CD4-positive, CD25-positive, alpha-beta regulatory T cell (primary cell): ENCODE results near the gene PNPO. TPM values are rescaled to one million over a fixed set of nuclear protein-coding genes. Genes with fewer than 3 reads are reported as not detected.

Experiments used
- ATAC-seq, 2 donors: fragments of 150-1000 bp; cut with Tn5 transposase; one replicate each; pipeline ENCODE4 v1.10.0; 2021; ENCODE audit warnings: low read depth in 2 of 2, moderate number of reproducible peaks in 2 of 2, moderate library complexity in 1 of 2
- DNase-seq, 3 donors: peaks; one replicate each; pipeline versions ENCODE4 v3.0.0 to v3.0.0-alpha.2; 2012 to 2022; ENCODE audit warnings: mixed read lengths in 1 of 3
- H3K27ac ChIP-seq: one replicate; pipeline ENCODE4 v1.7.0; 2013; ENCODE audit warnings: mild to moderate bottlenecking, low read length; ENCODE audit not compliant: insufficient read depth, poor library complexity, severe bottlenecking
- H3K27me3 ChIP-seq: one replicate; pipeline ENCODE4 v1.7.0; 2013; ENCODE audit warnings: low read length; ENCODE audit not compliant: control insufficient read depth, insufficient read depth
- H3K36me3 ChIP-seq: one replicate; pipeline ENCODE4 v1.7.0; 2013; ENCODE audit warnings: mild to moderate bottlenecking, low read length, moderate library complexity; ENCODE audit not compliant: control insufficient read depth, insufficient read depth
- H3K4me1 ChIP-seq: 2 replicates; pipeline ENCODE4 v1.7.0; 2013; ENCODE audit warnings: mild to moderate bottlenecking, low read length; ENCODE audit not compliant: insufficient read depth, control insufficient read depth, poor library complexity, severe bottlenecking
- H3K4me3 ChIP-seq: one replicate; pipeline ENCODE4 v1.7.0; 2013; ENCODE audit warnings: low read depth, mild to moderate bottlenecking, low read length, moderate library complexity
- H3K9me3 ChIP-seq, 2 experiments: 1 replicate in 1 of 2; 2 replicates in 1 of 2; pipeline ENCODE4 v1.7.0; 2013; ENCODE audit warnings: low read length in 2 of 2, mild to moderate bottlenecking in 1 of 2, moderate library complexity in 1 of 2; ENCODE audit not compliant: control insufficient read depth in 2 of 2
- H3K27ac Mint-ChIP-seq, 3 donors: one replicate each; pipeline ENCODE4 v1.8.0; 2020 to 2022; ENCODE audit warnings: mild to moderate bottlenecking in 3 of 3, mixed read lengths in 3 of 3, moderate library complexity in 2 of 3
- H3K27me3 Mint-ChIP-seq: one replicate; pipeline ENCODE4 v1.8.0; 2022; ENCODE audit warnings: mild to moderate bottlenecking, mixed read lengths
- H3K36me3 Mint-ChIP-seq: one replicate; pipeline ENCODE4 v1.8.0; 2020; ENCODE audit warnings: mixed read lengths
- H3K4me1 Mint-ChIP-seq, 4 donors: one replicate each; pipeline ENCODE4 v1.8.0; 2020 to 2022; ENCODE audit warnings: mixed read lengths in 4 of 4, mild to moderate bottlenecking in 1 of 4
- H3K4me3 Mint-ChIP-seq, 4 donors: one replicate each; pipeline ENCODE4 v1.8.0; 2020 to 2022; ENCODE audit warnings: mild to moderate bottlenecking in 4 of 4, mixed read lengths in 4 of 4, moderate library complexity in 3 of 4
- H3K9me3 Mint-ChIP-seq, 7 donors: one replicate each; pipeline ENCODE4 v1.8.0; 2020 to 2022; ENCODE audit warnings: mixed read lengths in 7 of 7, mild to moderate bottlenecking in 3 of 7, moderate library complexity in 2 of 7
- polyA plus RNA-seq, 4 donors: library from polyadenylated mRNA; unstranded; fragments of 300-500 nt; fragmentation: Illumina TruSeq; gene quantifications; one replicate each; pipeline ENCODE4 v1.2.3, GENCODE V29; 2021
- total RNA-seq: library from RNA; stranded (reverse); gene quantifications from one replicate; pipeline ENCODE4 v1.2.3, GENCODE V29; 2022

PNPO gene
- total and polyA plus RNA-seq, 5 donors from 2014 or later, result 7.8 to 25.5 (median 18.9) TPM

DNA sequence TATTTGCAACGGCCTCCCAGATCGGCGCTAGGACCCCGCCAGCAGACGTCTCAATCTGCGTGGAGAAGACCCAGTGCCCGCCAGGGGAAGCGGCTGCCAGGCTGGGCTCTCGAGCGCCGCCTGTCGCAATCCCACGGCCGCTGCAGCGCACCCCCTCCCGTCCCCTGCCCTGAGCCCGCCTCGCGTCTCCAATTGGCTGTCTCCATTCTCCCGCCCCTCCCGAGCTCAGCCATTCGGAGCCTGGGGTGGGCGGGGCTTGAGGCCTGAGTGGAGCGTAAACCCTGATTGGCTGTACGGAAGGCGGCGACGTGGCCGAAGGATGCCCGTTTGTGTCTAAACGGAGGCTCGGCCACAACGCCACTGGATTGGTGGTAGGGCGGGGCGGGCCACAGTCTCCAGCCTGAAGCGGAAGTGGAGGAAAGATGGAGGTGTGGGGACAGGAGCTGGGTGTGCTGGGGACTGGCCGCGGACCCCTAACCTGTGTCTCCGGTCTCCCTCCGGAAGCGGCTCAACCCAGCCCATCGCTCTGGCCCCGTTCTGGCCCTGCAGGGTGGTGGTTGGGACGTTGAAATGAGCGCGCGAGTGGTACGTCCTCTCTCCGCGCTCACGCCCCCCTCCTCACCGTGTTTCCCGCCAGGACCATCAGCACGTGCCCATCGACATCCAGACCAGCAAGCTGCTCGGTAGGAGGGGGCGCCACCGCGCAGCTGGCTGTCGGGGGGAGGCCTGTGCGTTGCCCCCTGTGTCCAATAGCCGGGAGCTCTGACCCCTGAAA lies 29.5 kb downstream of the PNPO start, which contains the start of gene CDK5RAP3:
Gene CDK5RAP3, plus strand, starts transcription at position 389 of the 775 bp plus-strand sequence. Its CDS starts 34 bp downstream, at position 423.
- H3K4me1 ChIP-seq, result peaks cover 20% of the 10 kb centered on the region
- H3K36me3 ChIP-seq, result peaks cover 20% of the 10 kb centered on the region
- peak within 1 kb of the TSS; percentile 79 for H3K4me3 ChIP-seq
- Mint-ChIP-seq H3K27me3 (no peaks in the 10 kb centered on the region), H3K4me1 (peaks cover 4 to 38% (median 24%) of the 10 kb centered on the region in 4 donors), H3K36me3 (peaks cover 18% of the 10 kb centered on the region), H3K4me3 (peak within 1 kb of the TSS; percentile 90 to 99 (median 96)), H3K9me3 (peaks cover 0 to 2% (median 0%) of the 10 kb centered on the region in 7 donors), H3K27ac (peak within 1 kb of the TSS; percentile 93 to 97 (median 95))
- no peaks in the 10 kb centered on the region for H3K27me3 ChIP-seq
- ATAC-seq (peak; percentile 97), DNase-seq (peak; percentile 97 to 99 (median 98))
- peak within 1 kb of the TSS; percentile 72 for H3K27ac ChIP-seq
- H3K9me3 ChIP-seq, result no peaks in the 10 kb centered on the region

DNA sequence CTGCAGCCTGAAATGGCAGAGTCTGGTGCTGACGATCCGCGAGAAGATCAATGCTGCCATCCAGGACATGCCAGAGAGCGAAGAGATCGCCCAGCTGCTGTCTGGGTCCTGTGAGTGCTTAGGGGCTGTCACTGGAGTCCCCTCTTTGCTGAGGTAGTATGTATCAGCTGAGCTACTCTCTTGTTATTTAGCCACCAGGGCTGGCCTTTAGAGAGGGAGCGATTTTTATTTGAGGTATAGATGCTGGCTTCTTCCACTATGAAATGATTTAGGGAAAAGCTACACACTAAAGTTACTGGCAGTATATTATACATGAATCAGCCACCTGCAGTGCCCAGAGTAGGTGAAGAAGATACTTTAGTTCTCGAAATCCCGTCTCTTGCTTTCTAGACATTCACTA lies 32.2 kb downstream of the PNPO start:
- H3K4me1 ChIP-seq, result peaks cover 20% of the 10 kb centered on the region
- H3K27me3 ChIP-seq, result no peaks in the 10 kb centered on the region
- Mint-ChIP-seq H3K4me3 (peak overlapping the region; percentile 30 to 87 (median 64)), H3K27me3 (no peaks in the 10 kb centered on the region), H3K9me3 (peaks cover 0 to 2% (median 0%) of the 10 kb centered on the region in 7 donors), H3K36me3 (peaks cover 26% of the 10 kb centered on the region), H3K27ac (no peak overlapping the region), H3K4me1 (peaks cover 4 to 38% (median 25%) of the 10 kb centered on the region in 4 donors)
- H3K27ac ChIP-seq, result no peak overlapping the region
- ATAC-seq (no peak), DNase-seq (no peak)
- no peaks in the 10 kb centered on the region for H3K9me3 ChIP-seq
- no peak overlapping the region for H3K4me3 ChIP-seq
- H3K36me3 ChIP-seq, result peaks cover 34% of the 10 kb centered on the region

DNA sequence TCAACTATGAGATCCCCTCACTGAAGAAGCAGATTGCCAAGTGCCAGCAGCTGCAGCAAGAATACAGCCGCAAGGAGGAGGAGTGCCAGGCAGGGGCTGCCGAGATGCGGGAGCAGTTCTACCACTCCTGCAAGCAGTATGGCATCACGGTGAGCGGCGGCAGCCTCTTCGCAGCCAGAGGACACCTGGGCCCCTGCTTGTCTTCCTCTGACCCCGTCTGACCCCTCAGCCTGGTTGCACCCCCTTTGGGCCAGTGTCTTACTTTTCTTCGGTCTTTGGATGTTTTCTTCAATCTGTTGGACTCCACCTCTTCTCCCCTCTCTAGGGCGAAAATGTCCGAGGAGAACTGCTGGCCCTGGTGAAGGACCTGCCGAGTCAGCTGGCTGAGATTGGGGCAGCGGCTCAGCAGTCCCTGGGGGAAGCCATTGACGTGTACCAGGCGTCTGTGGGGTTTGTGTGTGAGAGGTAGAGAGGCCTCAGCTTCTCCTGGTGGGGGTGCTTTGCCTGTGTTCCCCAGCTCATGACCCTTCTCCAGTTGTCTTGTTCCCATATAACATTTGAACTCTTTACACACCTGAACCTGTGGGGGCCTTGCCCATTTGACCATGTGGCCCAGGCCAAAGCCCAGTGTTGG lies 33.9 kb downstream of the PNPO start:
- H3K27me3 ChIP-seq, result no peaks in the 10 kb centered on the region
- H3K4me3 ChIP-seq, result no peak overlapping the region
- H3K9me3 Mint-ChIP-seq, result peaks cover 0 to 1% (median 0%) of the 10 kb centered on the region in 7 donors
- DNase-seq (no peak), ATAC-seq (no peak)
- H3K36me3 ChIP-seq, result peaks cover 51% of the 10 kb centered on the region
- no peaks in the 10 kb centered on the region for H3K9me3 ChIP-seq
- H3K27ac ChIP-seq, result no peak overlapping the region
- peak overlapping the region in 1 of 4 donors; percentile 8 for H3K4me3 Mint-ChIP-seq
- peaks cover 37% of the 10 kb centered on the region for H3K36me3 Mint-ChIP-seq
- H3K27ac Mint-ChIP-seq, result peak overlapping the region in 1 of 3 donors; percentile 25
- H3K27me3 Mint-ChIP-seq, result no peaks in the 10 kb centered on the region
- peaks cover 16% of the 10 kb centered on the region for H3K4me1 ChIP-seq
- H3K4me1 Mint-ChIP-seq, result peaks cover 3 to 33% (median 25%) of the 10 kb centered on the region in 4 donors

DNA sequence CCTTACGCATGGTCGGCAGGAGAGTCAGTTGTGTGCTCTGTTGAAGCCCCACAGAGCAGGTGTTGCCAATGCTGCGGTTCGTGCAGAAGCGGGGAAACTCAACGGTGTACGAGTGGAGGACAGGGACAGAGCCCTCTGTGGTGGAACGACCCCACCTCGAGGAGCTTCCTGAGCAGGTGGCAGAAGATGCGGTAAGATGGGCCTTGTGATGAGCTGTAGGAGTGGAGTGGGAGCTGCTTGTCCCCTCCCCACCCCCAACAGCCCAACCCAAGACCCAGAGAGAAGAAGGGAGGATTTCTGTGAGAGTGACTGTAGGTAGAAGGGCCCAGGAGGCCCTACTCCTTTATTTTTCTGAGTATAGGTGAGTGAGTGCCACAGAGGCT lies 34.4 kb downstream of the PNPO start:
- ATAC-seq (no peak), DNase-seq (no peak)
- Mint-ChIP-seq H3K27ac (no peak overlapping the region), H3K27me3 (no peaks in the 10 kb centered on the region), H3K36me3 (peaks cover 42% of the 10 kb centered on the region), H3K4me3 (no peak overlapping the region), H3K4me1 (peaks cover 0 to 28% (median 22%) of the 10 kb centered on the region in 4 donors), H3K9me3 (no peaks in the 10 kb centered on the region)
- peaks cover 56% of the 10 kb centered on the region for H3K36me3 ChIP-seq
- H3K27ac ChIP-seq, result no peak overlapping the region
- H3K4me3 ChIP-seq, result no peak overlapping the region
- H3K9me3 ChIP-seq, result no peaks in the 10 kb centered on the region
- H3K4me1 ChIP-seq, result peaks cover 13% of the 10 kb centered on the region
- no peaks in the 10 kb centered on the region for H3K27me3 ChIP-seq

DNA sequence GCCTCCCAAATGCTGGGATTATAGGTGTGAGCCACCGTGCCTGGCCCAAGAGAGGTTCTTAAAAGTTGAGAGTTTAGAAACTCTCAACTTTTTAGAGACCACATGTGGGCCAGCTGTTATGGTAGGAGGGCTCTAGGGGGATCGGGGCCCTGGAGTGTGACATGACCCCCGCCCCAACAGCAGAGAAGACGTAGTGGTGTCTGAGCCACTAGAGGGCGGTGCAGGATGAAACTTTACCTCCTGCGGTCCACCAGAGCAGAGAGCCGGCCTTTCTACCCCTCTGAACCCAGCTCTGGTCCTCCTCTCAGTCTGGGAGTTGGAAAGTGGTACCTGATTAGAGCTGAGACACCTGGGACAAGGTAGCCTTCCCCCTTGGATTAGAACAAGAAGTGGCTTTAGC lies 37.0 kb downstream of the PNPO start:
- ATAC-seq (peak; percentile 38 to 53), DNase-seq (peak; percentile 16 to 64 (median 38))
- H3K36me3 ChIP-seq, result peaks cover 77% of the 10 kb centered on the region
- no peak overlapping the region for H3K4me3 ChIP-seq
- Mint-ChIP-seq H3K36me3 (peaks cover 46% of the 10 kb centered on the region), H3K4me1 (peaks cover 0 to 14% (median 7%) of the 10 kb centered on the region in 4 donors), H3K4me3 (no peak overlapping the region), H3K9me3 (no peaks in the 10 kb centered on the region), H3K27me3 (no peaks in the 10 kb centered on the region), H3K27ac (no peak overlapping the region)
- no peaks in the 10 kb centered on the region for H3K4me1 ChIP-seq
- no peaks in the 10 kb centered on the region for H3K9me3 ChIP-seq
- H3K27ac ChIP-seq, result no peak overlapping the region
- no peaks in the 10 kb centered on the region for H3K27me3 ChIP-seq

DNA sequence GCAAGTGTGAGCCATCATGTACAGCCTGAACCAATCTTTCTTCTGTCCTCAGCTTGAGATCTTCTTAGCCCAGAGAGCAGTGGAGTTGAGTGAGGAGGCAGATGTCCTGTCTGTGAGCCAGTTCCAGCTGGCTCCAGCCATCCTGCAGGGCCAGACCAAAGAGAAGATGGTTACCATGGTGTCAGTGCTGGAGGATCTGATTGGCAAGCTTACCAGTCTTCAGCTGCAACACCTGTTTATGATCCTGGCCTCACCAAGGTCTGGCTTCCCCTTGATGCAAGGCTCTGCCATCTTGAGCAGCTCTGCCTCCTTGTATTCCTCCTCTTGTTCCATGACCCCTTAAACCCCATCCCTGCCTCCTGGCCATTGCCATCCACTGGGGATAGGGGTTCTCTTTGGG lies 39.2 kb downstream of the PNPO start:
- Histone ChIP-seq H3K4me3 (no peak overlapping the region), H3K9me3 (no peaks in the 10 kb centered on the region), H3K27ac (no peak overlapping the region), H3K27me3 (no peaks in the 10 kb centered on the region), H3K36me3 (peaks cover 67% of the 10 kb centered on the region), H3K4me1 (no peaks in the 10 kb centered on the region)
- Mint-ChIP-seq H3K27ac (peak overlapping the region in 1 of 3 donors; percentile 89), H3K27me3 (no peaks in the 10 kb centered on the region), H3K4me3 (no peak overlapping the region), H3K9me3 (no peaks in the 10 kb centered on the region), H3K36me3 (peaks cover 32% of the 10 kb centered on the region), H3K4me1 (peaks cover 0 to 8% (median under 1%) of the 10 kb centered on the region in 4 donors)
- DNase-seq, result no peak
- no peak for ATAC-seq

DNA sequence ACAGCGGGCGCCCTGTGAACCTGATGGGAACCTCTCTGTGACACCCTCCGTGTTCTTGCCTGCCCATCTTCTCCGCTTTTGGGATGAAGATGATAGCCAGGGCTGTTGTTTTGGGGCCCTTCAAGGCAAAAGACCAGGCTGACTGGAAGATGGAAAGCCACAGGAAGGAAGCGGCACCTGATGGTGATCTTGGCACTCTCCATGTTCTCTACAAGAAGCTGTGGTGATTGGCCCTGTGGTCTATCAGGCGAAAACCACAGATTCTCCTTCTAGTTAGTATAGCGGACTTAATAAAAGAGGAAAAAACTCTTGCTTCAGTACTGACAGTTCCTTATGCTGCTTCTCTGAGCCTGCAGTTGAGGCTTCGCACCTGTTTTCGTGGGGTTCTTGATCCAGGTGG lies 40.1 kb downstream of the PNPO start:
- H3K27ac ChIP-seq, result no peak overlapping the region
- ATAC-seq (no peak), DNase-seq (no peak)
- no peaks in the 10 kb centered on the region for H3K4me1 ChIP-seq
- Mint-ChIP-seq H3K36me3 (peaks cover 28% of the 10 kb centered on the region), H3K27ac (peak overlapping the region in 2 of 3 donors; percentile 11 to 20), H3K9me3 (no peaks in the 10 kb centered on the region), H3K4me1 (peaks cover 0 to 8% (median under 1%) of the 10 kb centered on the region in 4 donors), H3K27me3 (no peaks in the 10 kb centered on the region), H3K4me3 (no peak overlapping the region)
- H3K9me3 ChIP-seq, result no peaks in the 10 kb centered on the region
- peaks cover 58% of the 10 kb centered on the region for H3K36me3 ChIP-seq
- no peaks in the 10 kb centered on the region for H3K27me3 ChIP-seq
- H3K4me3 ChIP-seq, result no peak overlapping the region
